IPS DF 6.9 (cell line): Measurements from ENCODE around the gene UBE2A.

Source experiments
- DNase-seq: peaks from one replicate; pipeline ENCODE4 v3.0.0-alpha.2; 2013; ENCODE audit warnings: low read depth, low spot score
- H3K27ac ChIP-seq: one replicate; pipeline ENCODE4 v1.5.1; 2013; ENCODE audit warnings: low read length, control low read depth
- H3K27me3 ChIP-seq: 2 replicates; pipeline ENCODE4 v1.6.1; 2013; ENCODE audit warnings: mild to moderate bottlenecking, low read length; ENCODE audit not compliant: control insufficient read depth, insufficient read depth
- H3K36me3 ChIP-seq: 2 replicates; pipeline ENCODE4 v1.6.1; 2013; ENCODE audit warnings: low read length; ENCODE audit not compliant: control insufficient read depth, insufficient read depth
- H3K4me1 ChIP-seq: 2 replicates; pipeline ENCODE4 v1.6.1; 2013; ENCODE audit warnings: low read length; ENCODE audit not compliant: control insufficient read depth, insufficient read depth
- H3K4me3 ChIP-seq: 2 replicates; pipeline ENCODE4 v1.5.1; 2013; ENCODE audit warnings: mild to moderate bottlenecking, low read length
- H3K9me3 ChIP-seq: 2 replicates; pipeline ENCODE4 v1.6.1; 2013; ENCODE audit warnings: low read length, inconsistent platforms; ENCODE audit not compliant: control insufficient read depth, insufficient read depth
- WGBS: extraction: QIAGEN DNeasy Blood & Tissue Kit; methylation state at CpG from one replicate; pipeline ENCODE4 v1.1.7; 2013; ENCODE audit warnings: mixed read lengths, missing lambda C conversion rate; ENCODE audit not compliant: insufficient read length, insufficient coverage; 5-methylcytosine and 5-hydroxymethylcytosine counted together

Gene UBE2A

DNA sequence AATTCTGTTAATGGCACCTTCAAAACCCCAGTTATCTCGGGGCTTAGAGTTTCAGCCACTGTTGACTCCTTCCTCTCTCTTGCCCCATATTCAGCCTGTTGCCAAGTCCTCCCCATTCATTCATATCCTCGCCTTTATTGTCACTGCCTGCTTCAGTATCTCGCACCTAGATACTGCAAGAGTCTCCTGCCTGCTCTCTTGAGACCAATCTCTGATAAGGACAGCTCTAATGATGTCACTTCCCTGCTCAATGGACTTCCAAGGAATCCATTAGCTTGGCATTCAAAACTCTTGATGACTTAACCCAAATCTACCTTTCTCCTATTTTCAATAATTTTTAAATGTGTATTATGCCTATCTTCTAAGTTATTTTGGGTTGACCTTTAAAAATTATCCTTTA lies 1.1 kb upstream of the UBE2A start:
- no peak overlapping the region for H3K4me3 ChIP-seq
- WGBS = no CpG with 5 or more reads among the region's 3 CpGs
- H3K36me3 ChIP-seq = no peaks in the 10 kb centered on the region
- H3K4me1 ChIP-seq = no peaks in the 10 kb centered on the region
- H3K9me3 ChIP-seq = no peaks in the 10 kb centered on the region
- H3K27ac ChIP-seq = no peak overlapping the region
- DNase-seq = no peak
- H3K27me3 ChIP-seq = no peaks in the 10 kb centered on the region

DNA sequence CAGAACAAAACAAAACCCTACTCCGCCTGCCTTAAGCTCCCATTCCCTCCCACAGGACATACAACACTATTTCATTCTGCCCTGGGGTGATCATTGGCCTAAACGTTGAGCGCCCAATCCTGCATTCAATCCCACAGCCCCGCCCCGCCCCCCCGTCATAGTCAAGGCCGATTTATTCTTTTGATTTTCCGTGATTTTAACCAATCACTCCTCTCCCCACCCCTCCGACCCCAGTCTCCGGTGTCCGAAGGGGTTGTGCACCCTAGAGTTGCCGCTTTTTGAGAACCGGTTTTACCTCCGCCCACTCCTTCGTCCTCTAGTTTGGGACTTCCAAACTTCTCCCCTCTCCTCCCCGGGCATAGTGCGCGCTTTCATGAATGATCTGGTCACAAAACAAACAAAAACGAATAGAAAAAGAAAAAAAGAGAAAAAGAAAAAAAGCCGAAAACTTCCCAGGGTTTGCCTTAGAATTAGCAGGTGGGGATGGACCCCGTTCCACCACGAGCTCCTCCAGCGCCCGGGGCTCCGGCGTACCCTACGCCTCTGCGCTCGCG lies 446 bp upstream of the UBE2A start:
- WGBS = no CpG with 5 or more reads among the region's 30 CpGs
- H3K27ac ChIP-seq = no peak overlapping the region
- DNase-seq = no peak
- no peaks in the 10 kb centered on the region for H3K27me3 ChIP-seq
- H3K36me3 ChIP-seq = no peaks in the 10 kb centered on the region
- H3K4me1 ChIP-seq = no peaks in the 10 kb centered on the region
- H3K4me3 ChIP-seq = peak overlapping the region; percentile 66; the same call in 1 of the 2 replicates
- H3K9me3 ChIP-seq = no peaks in the 10 kb centered on the region

DNA sequence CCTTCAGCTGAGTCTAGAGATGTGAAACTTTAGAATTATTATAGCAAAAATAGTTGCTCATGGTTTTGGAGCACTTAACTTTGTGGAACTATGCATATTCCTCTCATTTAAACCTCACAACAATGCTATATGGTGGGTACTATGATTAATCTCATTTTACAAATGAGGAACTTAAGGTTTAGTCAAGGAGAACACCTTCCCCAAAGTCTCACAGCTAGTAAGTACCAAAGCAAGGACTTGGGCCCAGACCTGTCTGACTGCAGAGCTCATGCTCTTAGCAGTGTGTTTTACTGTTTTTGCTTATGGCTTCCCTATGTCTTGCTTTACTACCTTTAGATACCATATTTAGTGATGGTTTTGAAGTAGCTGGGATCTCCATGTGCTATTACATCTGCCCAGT lies 5.1 kb downstream of the UBE2A start:
- H3K27me3 ChIP-seq = no peaks in the 10 kb centered on the region
- H3K4me1 ChIP-seq = no peaks in the 10 kb centered on the region
- H3K4me3 ChIP-seq = no peak overlapping the region
- no peak for DNase-seq
- no peaks in the 10 kb centered on the region for H3K36me3 ChIP-seq
- no peak overlapping the region for H3K27ac ChIP-seq
- no peaks in the 10 kb centered on the region for H3K9me3 ChIP-seq

DNA sequence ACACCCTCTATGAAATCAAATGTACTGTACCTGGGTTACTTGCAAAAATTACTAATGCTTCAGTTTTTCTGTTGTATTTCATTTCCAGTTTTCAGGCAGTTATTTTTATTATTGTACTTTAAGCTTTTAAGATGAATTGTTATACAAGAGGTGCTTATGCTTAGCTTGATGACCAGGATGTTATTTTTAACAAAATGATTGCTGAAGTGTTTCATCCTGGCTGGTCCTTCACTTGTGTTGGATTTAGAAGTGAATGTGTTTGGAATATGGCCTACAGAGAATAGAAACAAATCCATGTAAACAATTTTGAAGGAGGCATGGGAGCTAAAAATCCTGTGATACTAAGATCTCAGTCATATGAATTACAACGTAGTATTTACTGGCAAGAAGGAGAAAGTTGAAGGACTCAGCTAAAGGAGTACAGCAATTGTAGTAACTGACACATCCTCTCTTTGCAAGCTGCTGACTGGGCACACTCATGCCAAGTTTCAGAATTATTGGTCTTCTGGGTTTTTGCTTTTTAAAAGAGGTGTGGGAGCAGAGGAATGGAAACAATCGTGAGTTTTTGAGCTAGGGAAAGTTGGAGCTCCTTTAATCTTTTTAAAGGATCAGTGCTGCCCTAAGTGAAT lies 9.2 kb downstream of the UBE2A start:
- no peaks in the 10 kb centered on the region for H3K9me3 ChIP-seq
- no CpG with 5 or more reads among the region's 2 CpGs for WGBS
- H3K4me3 ChIP-seq = no peak overlapping the region
- no peaks in the 10 kb centered on the region for H3K4me1 ChIP-seq
- no peak for DNase-seq
- H3K27ac ChIP-seq = no peak overlapping the region
- H3K27me3 ChIP-seq = no peaks in the 10 kb centered on the region
- H3K36me3 ChIP-seq = no peaks in the 10 kb centered on the region

DNA sequence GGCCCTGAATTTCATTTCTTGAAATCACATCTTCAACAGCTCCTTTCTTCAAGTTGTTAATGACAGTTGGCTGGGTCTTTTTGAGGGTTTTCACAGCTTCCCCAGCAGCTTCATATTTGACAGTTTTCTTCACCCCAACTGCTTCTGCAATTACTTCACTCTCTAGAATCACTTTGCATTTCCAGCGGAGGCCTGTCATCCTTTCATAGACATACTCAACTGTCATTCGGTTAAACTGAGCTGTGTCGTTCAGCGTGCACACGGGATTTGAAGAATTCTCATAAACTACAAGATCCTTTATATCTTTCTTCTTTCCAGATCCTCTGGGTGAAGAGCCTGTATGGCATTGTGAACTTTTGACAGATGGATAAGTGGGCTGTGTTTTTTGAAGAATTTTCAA lies 15.4 kb downstream of the UBE2A start:
- no peak for DNase-seq
- Histone ChIP-seq H3K9me3 (no peaks in the 10 kb centered on the region), H3K27me3 (no peaks in the 10 kb centered on the region), H3K4me3 (no peak overlapping the region), H3K4me1 (no peaks in the 10 kb centered on the region), H3K27ac (no peak overlapping the region), H3K36me3 (no peaks in the 10 kb centered on the region)
- WGBS = no CpG with 5 or more reads among the region's 5 CpGs

DNA sequence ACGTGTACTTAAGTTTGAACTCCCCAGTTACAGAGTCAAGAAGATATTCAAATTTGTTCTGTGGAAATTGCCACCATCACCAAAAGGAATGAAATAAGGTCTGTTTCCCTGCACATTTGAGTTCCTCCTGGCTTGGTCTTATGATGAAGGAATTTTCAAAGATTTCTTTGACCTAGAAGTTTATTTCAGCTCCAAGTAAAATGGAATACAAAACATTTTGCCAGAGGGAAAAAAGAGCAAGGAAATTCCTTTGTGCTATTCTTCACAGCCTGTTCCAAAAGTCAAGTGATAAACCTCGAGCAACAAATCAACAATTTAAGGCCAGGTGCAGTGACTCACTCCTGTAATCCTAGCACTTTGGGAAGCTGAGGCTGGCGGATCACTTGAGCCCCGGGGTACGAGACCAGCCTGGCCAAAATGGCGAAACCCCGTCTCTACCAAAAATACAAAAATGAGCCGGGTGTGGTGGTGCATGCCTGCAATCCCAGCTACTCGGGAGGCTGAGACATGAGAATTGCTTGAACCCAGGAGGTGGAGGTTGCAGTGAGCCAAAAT lies 28.4 kb downstream of the UBE2A start:
- no peaks in the 10 kb centered on the region for H3K36me3 ChIP-seq
- DNase-seq = no peak
- no peaks in the 10 kb centered on the region for H3K9me3 ChIP-seq
- no CpG with 5 or more reads among the region's 9 CpGs for WGBS
- no peaks in the 10 kb centered on the region for H3K4me1 ChIP-seq
- H3K4me3 ChIP-seq = no peak overlapping the region
- H3K27ac ChIP-seq = no peak overlapping the region
- H3K27me3 ChIP-seq = peaks cover 2% of the 10 kb centered on the region; the same call in 1 of the 2 replicates

DNA sequence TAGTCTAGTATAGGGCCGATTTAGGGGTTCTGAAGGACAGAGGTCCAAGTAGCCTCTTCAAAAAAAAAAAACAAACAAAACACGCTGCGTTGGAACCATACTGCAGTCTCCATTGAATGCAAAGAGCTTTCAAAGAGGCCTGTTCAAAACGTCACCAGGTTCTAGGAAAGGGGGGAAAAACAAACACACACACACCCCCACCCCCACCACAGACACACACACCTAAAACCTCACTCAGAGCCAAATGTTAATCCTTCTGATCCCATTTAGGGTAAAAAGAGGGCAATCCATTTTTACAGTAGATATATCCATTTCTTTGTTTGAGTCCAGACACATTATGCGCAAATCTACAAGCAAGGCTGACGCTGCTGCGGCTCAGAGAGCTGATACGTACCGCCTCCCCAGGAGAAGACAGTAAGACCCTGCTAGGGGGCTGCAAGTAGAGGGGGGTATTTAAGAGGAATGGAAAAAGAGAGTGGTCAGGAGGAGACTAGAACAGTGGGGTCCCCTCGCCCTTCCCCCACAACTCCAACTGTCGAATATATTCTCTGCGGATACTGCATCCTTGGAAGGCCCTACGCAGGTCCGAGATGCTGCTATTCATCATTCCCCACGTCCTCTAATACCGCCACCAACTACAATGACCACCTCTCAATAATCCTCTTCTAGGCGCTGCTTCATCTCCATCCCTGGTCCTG lies 30.6 kb downstream of the UBE2A start:
- no peak for DNase-seq
- no peaks in the 10 kb centered on the region for H3K9me3 ChIP-seq
- WGBS = no CpG with 5 or more reads among the region's 17 CpGs
- H3K36me3 ChIP-seq = no peaks in the 10 kb centered on the region
- peaks cover 2% of the 10 kb centered on the region; the same call in 1 of the 2 replicates for H3K27me3 ChIP-seq
- peak overlapping the region; percentile 100; the same call in 1 of the 2 replicates for H3K4me3 ChIP-seq
- no peak overlapping the region for H3K27ac ChIP-seq
- H3K4me1 ChIP-seq = no peaks in the 10 kb centered on the region

DNA sequence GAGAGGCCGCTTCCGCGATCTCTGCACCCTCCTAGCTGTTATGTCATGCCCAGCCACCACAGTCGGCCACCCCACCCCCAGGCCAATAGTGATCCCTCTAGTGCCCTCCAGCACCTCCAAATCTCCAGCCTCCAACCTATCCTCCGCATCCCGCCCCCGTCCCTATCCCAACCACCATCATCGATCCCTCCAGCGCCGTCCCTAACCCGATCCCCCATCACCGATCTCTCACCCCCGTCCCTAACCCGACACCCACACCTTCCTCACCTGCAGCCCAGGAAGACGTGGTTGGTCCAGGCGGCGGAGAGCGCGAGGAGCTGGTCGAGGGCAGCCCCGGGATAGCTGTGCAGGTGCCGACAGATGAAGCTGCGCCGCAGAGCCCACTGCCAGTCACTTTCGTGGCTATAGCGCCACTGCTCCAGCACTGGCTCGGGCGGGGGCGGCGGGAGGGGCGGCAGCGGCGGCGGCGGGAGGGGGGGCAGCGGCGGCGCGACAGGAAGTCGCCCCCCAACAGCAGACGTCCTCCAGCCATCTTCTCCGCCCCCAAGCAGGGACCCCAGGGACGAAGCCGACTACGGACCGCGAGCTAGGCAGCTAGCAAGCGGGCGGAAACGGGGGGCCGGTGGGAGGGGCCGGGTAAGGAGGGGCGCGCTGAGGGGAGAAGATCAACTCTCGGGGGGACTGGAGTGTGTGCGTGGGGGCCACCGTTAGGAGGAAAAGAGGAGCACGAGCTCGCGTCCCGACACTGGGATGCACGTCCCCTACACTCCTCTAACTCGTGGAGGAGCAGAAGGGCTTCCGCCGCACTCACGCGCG lies 31.3 kb downstream of the UBE2A start:
- Histone ChIP-seq H3K4me1 (no peaks in the 10 kb centered on the region), H3K9me3 (no peaks in the 10 kb centered on the region), H3K4me3 (peak overlapping the region; percentile 100), H3K27ac (no peak overlapping the region), H3K27me3 (peaks cover 2% of the 10 kb centered on the region; the same call in 1 of the 2 replicates), H3K36me3 (no peaks in the 10 kb centered on the region)
- no CpG with 5 or more reads among the region's 68 CpGs for WGBS
- DNase-seq = no peak

DNA sequence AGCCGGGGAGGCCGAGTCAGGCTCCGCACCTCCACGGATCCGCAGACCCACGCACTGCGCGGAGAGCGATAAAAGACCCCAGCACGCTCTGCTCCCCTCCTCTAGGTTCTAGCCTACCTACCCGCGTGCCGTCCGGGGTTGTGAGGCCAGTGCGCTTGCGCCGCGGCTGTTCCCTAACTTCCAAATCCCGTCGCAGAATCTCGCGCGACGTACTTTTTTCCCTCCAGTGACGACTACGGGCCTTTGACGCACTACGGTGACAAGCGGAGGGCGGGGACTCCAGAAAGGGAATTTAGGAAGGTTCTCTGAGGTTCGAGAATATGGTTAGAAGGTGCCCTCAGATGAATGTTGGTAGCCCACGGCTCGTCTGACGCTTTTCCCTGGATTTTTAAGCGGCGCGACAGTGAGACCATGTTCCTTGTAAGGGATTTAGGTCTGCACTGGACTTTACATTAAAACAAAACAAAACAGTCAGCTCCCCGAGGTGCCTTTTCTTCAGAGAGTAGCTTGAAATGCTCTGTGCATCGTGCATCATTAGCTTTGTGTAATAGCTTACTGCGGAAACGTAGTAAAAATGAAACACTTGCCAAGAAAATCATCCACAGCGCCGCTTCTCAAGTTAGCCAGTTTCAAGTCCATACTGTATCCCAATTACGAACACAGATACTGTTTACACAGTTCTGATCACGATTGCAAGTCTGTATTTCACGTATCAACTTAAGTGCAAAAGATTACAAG lies 32.1 kb downstream of the UBE2A start, which contains the start of gene NKRF:
Gene NKRF (minus strand): TSS at position 145 of the 738 bp plus-strand sequence.
- no peaks in the 10 kb centered on the region for H3K9me3 ChIP-seq
- H3K27ac ChIP-seq = no peak within 1 kb of the TSS
- H3K4me3 ChIP-seq = peak within 1 kb of the TSS; percentile 100
- no peaks in the 10 kb centered on the region for H3K4me1 ChIP-seq
- no peaks in the 10 kb centered on the region for H3K36me3 ChIP-seq
- peak; percentile 57 for DNase-seq
- WGBS = no CpG with 5 or more reads among the region's 46 CpGs
- peaks cover 2% of the 10 kb centered on the region; the same call in 1 of the 2 replicates for H3K27me3 ChIP-seq
